H9 (cell line): ENCODE data around the gene MEP1B. TPM values are rescaled to one million over a fixed set of nuclear protein-coding genes. Genes with fewer than 3 reads are reported as not detected.

ENCODE experiments used
- DNase-seq: peaks from one replicate; pipeline ENCODE4 v3.0.0-alpha.2; 2017
- H2AFZ ChIP-seq: one replicate; pipeline ENCODE4 v1.6.1; 2013; ENCODE audit warnings: mild to moderate bottlenecking, low read length, control low read depth, moderate library complexity
- H2AK5ac ChIP-seq: 2 replicates; pipeline ENCODE4 v1.6.1; 2013; ENCODE audit warnings: low read length, control low read depth, mixed read lengths; ENCODE audit not compliant: insufficient read length
- H2BK120ac ChIP-seq: one replicate; pipeline ENCODE4 v1.6.1; 2013; ENCODE audit warnings: low read depth, mild to moderate bottlenecking, low read length, control low read depth, inconsistent platforms; ENCODE audit not compliant: poor library complexity, severe bottlenecking
- H2BK12ac ChIP-seq: 2 replicates; pipeline ENCODE4 v1.6.1; 2013; ENCODE audit warnings: low read length, control low read depth, mixed read lengths, low read depth; ENCODE audit not compliant: insufficient read length
- H2BK15ac ChIP-seq: 2 replicates; pipeline ENCODE4 v1.6.1; 2013; ENCODE audit warnings: low read depth, low read length, control low read depth
- H2BK20ac ChIP-seq: one replicate; pipeline ENCODE4 v1.6.1; 2013; ENCODE audit warnings: low read depth, mild to moderate bottlenecking, low read length, control low read depth, inconsistent platforms; ENCODE audit not compliant: poor library complexity, severe bottlenecking
- H2BK5ac ChIP-seq: 2 replicates; pipeline ENCODE4 v1.6.1; 2013; ENCODE audit warnings: low read length, control low read depth, mixed read lengths; ENCODE audit not compliant: insufficient read length
- H3K14ac ChIP-seq: 2 replicates; pipeline ENCODE4 v1.6.1; 2013; ENCODE audit warnings: low read length, control low read depth; ENCODE audit not compliant: insufficient read depth
- H3K18ac ChIP-seq: 2 replicates; pipeline ENCODE4 v1.6.1; 2013; ENCODE audit warnings: low read depth, mild to moderate bottlenecking, mixed read lengths, low read length, control low read depth; ENCODE audit not compliant: insufficient read length
- H3K23ac ChIP-seq: 2 replicates; pipeline ENCODE4 v1.6.1; 2013; ENCODE audit warnings: low read length, control low read depth, mixed read lengths, low read depth; ENCODE audit not compliant: insufficient read length
- H3K23me2 ChIP-seq: 2 replicates; pipeline ENCODE4 v1.6.1; 2013; ENCODE audit warnings: low read depth, mild to moderate bottlenecking, mixed read lengths, low read length, control low read depth; ENCODE audit not compliant: insufficient read length, poor library complexity, severe bottlenecking
- H3K27ac ChIP-seq: 2 replicates; pipeline ENCODE4 v1.5.1; 2013; ENCODE audit warnings: low read length, control low read depth, mixed read lengths, low read depth; ENCODE audit not compliant: insufficient read length
- H3K27me3 ChIP-seq: 2 replicates; pipeline ENCODE4 v1.6.1; 2013; ENCODE audit warnings: low read length, control low read depth, inconsistent platforms; ENCODE audit not compliant: insufficient read depth
- H3K4ac ChIP-seq: 2 replicates; pipeline ENCODE4 v1.6.1; 2013; ENCODE audit warnings: low read depth, mild to moderate bottlenecking, control low read depth, inconsistent platforms, low read length, moderate library complexity
- H3K4me1 ChIP-seq: 2 replicates; pipeline ENCODE4 v1.6.1; 2013; ENCODE audit warnings: low read length, control low read depth, inconsistent platforms; ENCODE audit not compliant: insufficient read depth
- H3K4me2 ChIP-seq: 2 replicates; pipeline ENCODE4 v1.6.1; 2013; ENCODE audit warnings: low read length, control low read depth, mixed read lengths; ENCODE audit not compliant: insufficient read length, insufficient read depth
- H3K56ac ChIP-seq: 2 replicates; pipeline ENCODE4 v1.6.1; 2013; ENCODE audit warnings: low read depth, mild to moderate bottlenecking, mixed read lengths, low read length, control low read depth; ENCODE audit not compliant: insufficient read length
- H3K79me1 ChIP-seq: 2 replicates; pipeline ENCODE4 v1.6.1; 2013; ENCODE audit warnings: low read depth, mild to moderate bottlenecking, moderate library complexity, low read length, control low read depth, inconsistent platforms; ENCODE audit not compliant: insufficient read depth, poor library complexity, severe bottlenecking
- H3K79me2 ChIP-seq: 2 replicates; pipeline ENCODE4 v1.6.1; 2013; ENCODE audit warnings: low read length, control low read depth, inconsistent platforms; ENCODE audit not compliant: insufficient read depth
- H3K9ac ChIP-seq: 2 replicates; pipeline ENCODE4 v1.6.1; 2013; ENCODE audit warnings: low read length, control low read depth, mixed read lengths; ENCODE audit not compliant: insufficient read length; ENCODE audit errors: extremely low read depth
- H3K9me3 ChIP-seq: one replicate; pipeline ENCODE4 v1.6.1; 2013; ENCODE audit warnings: low read depth, low read length, inconsistent platforms; ENCODE audit not compliant: control insufficient read depth
- H3T11ph ChIP-seq: one replicate; pipeline ENCODE4 v1.6.1; 2013; ENCODE audit warnings: mild to moderate bottlenecking, low read length, control low read depth, inconsistent platforms
- H4K20me1 ChIP-seq: one replicate; pipeline ENCODE4 v1.6.1; 2013; ENCODE audit not compliant: control insufficient read depth, insufficient read length, insufficient read depth
- H4K5ac ChIP-seq: 2 replicates; pipeline ENCODE4 v1.6.1; 2013; ENCODE audit warnings: low read depth, mild to moderate bottlenecking, mixed read lengths, low read length, control low read depth; ENCODE audit not compliant: insufficient read length
- H4K8ac ChIP-seq: replicated peaks from 2 replicates; pipeline ENCODE4 v1.6.1; 2013; ENCODE audit warnings: low read length, control low read depth, mixed read lengths, low read depth; ENCODE audit not compliant: insufficient read length
- H4K91ac ChIP-seq: 2 replicates; pipeline ENCODE4 v1.6.1; 2013; ENCODE audit warnings: low read depth, mild to moderate bottlenecking, moderate library complexity, mixed read lengths, low read length, control low read depth; ENCODE audit not compliant: insufficient read length
- H3K27ac Mint-ChIP-seq, 3 experiments: 2 replicates in 2 of 3; 3 replicates in 1 of 3; pipeline ENCODE4 v1.8.0; 2020 to 2021; ENCODE audit warnings: mixed read lengths in 3 of 3, mild to moderate bottlenecking in 1 of 3, moderate library complexity in 1 of 3
- H3K27me3 Mint-ChIP-seq: 2 replicates; pipeline ENCODE4 v1.8.0; 2021; ENCODE audit warnings: low read depth, mild to moderate bottlenecking, moderate library complexity, mixed read lengths
- H3K36me3 Mint-ChIP-seq, 3 experiments: 2 replicates in 2 of 3; 3 replicates in 1 of 3; pipeline ENCODE4 v1.8.0; 2020 to 2021; ENCODE audit warnings: low read depth in 3 of 3, mixed read lengths in 3 of 3; ENCODE audit not compliant: insufficient read depth in 1 of 3
- H3K4me1 Mint-ChIP-seq, 2 experiments: 2 replicates each; pipeline ENCODE4 v1.8.0; 2020; ENCODE audit warnings: mixed read lengths in 2 of 2
- H3K4me3 Mint-ChIP-seq, 2 experiments: 2 replicates in 1 of 2; 3 replicates in 1 of 2; pipeline ENCODE4 v1.8.0; 2020 to 2021; ENCODE audit warnings: mild to moderate bottlenecking in 2 of 2, mixed read lengths in 2 of 2, moderate library complexity in 1 of 2
- H3K9me3 Mint-ChIP-seq, 2 experiments: 2 replicates in 1 of 2; 3 replicates in 1 of 2; pipeline ENCODE4 v1.8.0; 2020; ENCODE audit warnings: mild to moderate bottlenecking in 2 of 2, mixed read lengths in 2 of 2, moderate library complexity in 1 of 2
- WGBS: extraction: QIAGEN DNeasy Blood & Tissue Kit; methylation state at CpG from one replicate; pipeline ENCODE4 v1.1.7; 2013; ENCODE audit warnings: missing lambda C conversion rate, low lambda C conversion rate, mixed read lengths; ENCODE audit not compliant: insufficient read length; ENCODE audit errors: extremely low coverage; 5-methylcytosine and 5-hydroxymethylcytosine counted together
- total RNA-seq: library from RNA; stranded (reverse); gene quantifications from 2 replicates; pipeline ENCODE4 v1.2.1, GENCODE V29; 2021
- TF ChIP-seq, protein P1 (sequence below): fragments of 200-600 bp; sonication (generic); conservative IDR thresholded peaks from 3 replicates; pipeline ENCODE4 v1.8.0; 2021; ENCODE audit warnings: antibody characterized with exemption, mild to moderate bottlenecking

Gene MEP1B
- total RNA-seq, 1 experiment from 2014 or later = not detected

DNA sequence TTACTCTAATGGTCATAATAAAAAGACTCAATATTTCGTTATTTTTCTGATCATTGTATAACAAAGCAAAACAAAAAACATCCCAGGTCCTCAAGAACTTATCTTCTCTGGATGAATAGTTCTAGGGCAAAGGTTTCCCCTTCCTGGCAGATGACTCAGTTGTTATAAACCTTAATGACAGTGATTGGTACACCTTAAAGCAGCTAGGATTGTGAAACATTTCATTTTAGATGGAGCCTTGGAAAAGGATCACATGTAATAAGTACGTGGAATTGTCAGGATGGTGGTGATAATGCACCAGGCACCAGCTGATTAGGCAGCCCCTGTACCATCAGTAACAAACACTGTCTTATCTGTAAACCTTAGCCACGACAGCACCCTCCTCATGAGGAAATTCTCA, 47.2 kb downstream of the MEP1B start:
- peaks cover 25 to 27% of the 10 kb centered on the region in 2 experiments for H3K4me1 Mint-ChIP-seq
- TF ChIP-seq, protein P1, sequence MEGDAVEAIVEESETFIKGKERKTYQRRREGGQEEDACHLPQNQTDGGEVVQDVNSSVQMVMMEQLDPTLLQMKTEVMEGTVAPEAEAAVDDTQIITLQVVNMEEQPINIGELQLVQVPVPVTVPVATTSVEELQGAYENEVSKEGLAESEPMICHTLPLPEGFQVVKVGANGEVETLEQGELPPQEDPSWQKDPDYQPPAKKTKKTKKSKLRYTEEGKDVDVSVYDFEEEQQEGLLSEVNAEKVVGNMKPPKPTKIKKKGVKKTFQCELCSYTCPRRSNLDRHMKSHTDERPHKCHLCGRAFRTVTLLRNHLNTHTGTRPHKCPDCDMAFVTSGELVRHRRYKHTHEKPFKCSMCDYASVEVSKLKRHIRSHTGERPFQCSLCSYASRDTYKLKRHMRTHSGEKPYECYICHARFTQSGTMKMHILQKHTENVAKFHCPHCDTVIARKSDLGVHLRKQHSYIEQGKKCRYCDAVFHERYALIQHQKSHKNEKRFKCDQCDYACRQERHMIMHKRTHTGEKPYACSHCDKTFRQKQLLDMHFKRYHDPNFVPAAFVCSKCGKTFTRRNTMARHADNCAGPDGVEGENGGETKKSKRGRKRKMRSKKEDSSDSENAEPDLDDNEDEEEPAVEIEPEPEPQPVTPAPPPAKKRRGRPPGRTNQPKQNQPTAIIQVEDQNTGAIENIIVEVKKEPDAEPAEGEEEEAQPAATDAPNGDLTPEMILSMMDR = no peak
- Histone ChIP-seq H2BK12ac (no peak overlapping the region), H3K4ac (no peak overlapping the region), H4K5ac (no peak overlapping the region), H2BK120ac (no peak overlapping the region), H3K9me3 (no peaks in the 10 kb centered on the region), H4K91ac (no peak overlapping the region), H3K79me2 (no peaks in the 10 kb centered on the region), H2BK5ac (no peak overlapping the region), H3K27me3 (no peaks in the 10 kb centered on the region), H3K23me2 (no peaks in the 10 kb centered on the region), H3K79me1 (no peaks in the 10 kb centered on the region), H3K4me2 (no peak overlapping the region), H2BK20ac (no peak overlapping the region), H3K4me1 (no peaks in the 10 kb centered on the region; the same call in 1 of the 2 replicates), H3T11ph (no peak overlapping the region), H4K8ac (no peak overlapping the region), H2AFZ (no peak overlapping the region), H3K18ac (no peak overlapping the region), H2AK5ac (no peak overlapping the region), H3K56ac (no peak overlapping the region), H3K27ac (no peak overlapping the region), H4K20me1 (no peaks in the 10 kb centered on the region), H3K23ac (no peak overlapping the region), H2BK15ac (no peak overlapping the region), H3K9ac (no peak overlapping the region), H3K14ac (no peak overlapping the region)
- no peaks in the 10 kb centered on the region for H3K27me3 Mint-ChIP-seq
- no peak overlapping the region for H3K27ac Mint-ChIP-seq
- no peak for DNase-seq
- H3K9me3 Mint-ChIP-seq = peaks cover 13 to 14% of the 10 kb centered on the region in 2 experiments
- WGBS = no CpG with 5 or more reads among the region's 3 CpGs
- peaks cover 5 to 14% (median 8%) of the 10 kb centered on the region in 3 experiments for H3K36me3 Mint-ChIP-seq
- H3K4me3 Mint-ChIP-seq = no peak overlapping the region
